HG02885 (cell line): ENCODE measurements around the gene PMEL.

Experiments
- ATAC-seq: cut with Tn5 transposase; IDR thresholded peaks from one replicate; pipeline ENCODE4 v1.9.1; 2021; ENCODE audit warnings: mild to moderate bottlenecking; ENCODE audit not compliant: unreplicated experiment, poor library complexity

The PMEL gene

DNA sequence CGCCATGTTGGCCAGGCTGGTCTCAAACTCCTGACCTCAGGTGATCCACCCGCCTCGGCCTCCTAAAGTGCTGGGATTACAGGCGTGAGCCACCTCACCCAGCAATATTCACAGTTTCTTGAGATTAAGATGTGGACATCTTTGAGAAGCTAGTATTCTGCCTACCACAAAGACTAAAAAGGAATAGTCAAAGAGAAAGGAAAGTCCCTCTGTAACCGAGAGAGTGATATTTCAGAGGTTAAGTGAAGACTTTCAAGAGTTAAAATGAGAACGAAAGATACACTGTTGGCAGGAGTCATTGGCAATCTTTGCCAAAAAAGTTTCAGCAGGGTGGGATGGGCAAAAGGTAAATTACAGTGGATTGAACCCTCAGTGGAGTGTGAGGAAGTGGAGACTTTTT lies 19.3 kb downstream of the PMEL start:
- ATAC-seq: no peak

DNA sequence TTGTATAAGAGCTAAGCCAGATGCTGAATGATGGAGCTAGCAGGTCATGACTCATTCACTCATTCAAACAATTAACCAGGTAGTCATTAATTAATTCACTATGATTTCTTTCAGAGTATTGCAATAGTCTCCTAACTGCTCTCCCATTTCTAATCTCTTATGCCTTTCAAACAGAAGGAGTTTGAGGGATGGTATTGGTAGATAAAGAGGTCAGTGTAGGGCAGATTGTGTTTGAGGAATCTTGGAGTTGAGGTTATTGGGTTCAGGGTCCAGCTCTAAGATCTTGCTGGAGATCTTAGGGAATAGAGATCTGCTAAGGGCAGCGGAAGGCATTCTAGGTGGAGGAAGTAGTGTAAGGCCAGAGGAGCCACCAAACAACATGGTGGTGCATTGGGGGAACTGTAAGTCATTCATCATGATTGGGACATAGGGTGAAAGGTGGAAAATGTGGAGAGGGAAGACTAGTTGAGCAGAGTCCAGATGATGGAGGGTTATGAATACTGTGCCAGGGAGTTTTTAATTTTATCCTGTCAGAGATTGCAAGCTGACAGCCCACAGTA lies 23.2 kb downstream of the PMEL start:
- ATAC-seq: no peak

- no peak for ATAC-seq
Measured at GRCh38 chr12:55942055-55942454, 23.8 kb downstream of the PMEL start.

DNA sequence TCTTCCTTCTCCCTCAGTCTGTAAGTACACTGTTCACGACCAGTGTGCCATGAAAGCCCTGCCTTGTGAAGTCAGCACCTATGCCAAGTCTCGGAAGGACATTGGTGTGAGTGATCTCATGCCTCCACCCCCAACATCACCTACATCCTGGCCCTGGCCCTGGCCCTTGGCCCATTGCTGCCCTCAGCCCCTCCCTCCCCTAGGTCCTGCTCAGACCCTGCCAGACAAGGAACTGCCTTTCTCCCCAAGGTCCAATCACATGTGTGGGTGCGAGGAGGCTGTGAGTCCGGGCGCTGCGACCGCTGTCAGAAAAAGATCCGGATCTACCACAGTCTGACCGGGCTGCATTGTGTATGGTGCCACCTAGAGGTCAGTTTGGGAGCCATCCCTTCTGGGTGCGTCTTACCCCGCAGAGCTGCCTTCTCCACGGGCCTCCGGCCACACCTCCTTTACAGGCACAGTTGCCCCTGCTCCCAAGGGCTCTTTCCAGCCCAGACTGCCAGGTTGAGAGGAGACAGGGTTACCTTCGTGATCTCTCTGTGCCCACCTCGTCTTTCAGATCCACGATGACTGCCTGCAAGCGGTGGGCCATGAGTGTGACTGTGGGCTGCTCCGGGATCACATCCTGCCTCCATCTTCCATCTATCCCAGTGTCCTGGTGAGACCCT lies 25.6 kb downstream of the PMEL start:
- ATAC-seq: peak; percentile 97

GRCh38 chr12:55938826-55939501 lies 26.9 kb downstream of the PMEL start:
- ATAC-seq: no peak

GRCh38 chr12:55937981-55938380 lies 27.9 kb downstream of the PMEL start:
- no peak for ATAC-seq

- no peak for ATAC-seq
Measured at GRCh38 chr12:55935738-55936151, 30.1 kb downstream of the PMEL start.

- ATAC-seq: no peak
Measured at GRCh38 chr12:55934773-55935172, 31.1 kb downstream of the PMEL start.

DNA sequence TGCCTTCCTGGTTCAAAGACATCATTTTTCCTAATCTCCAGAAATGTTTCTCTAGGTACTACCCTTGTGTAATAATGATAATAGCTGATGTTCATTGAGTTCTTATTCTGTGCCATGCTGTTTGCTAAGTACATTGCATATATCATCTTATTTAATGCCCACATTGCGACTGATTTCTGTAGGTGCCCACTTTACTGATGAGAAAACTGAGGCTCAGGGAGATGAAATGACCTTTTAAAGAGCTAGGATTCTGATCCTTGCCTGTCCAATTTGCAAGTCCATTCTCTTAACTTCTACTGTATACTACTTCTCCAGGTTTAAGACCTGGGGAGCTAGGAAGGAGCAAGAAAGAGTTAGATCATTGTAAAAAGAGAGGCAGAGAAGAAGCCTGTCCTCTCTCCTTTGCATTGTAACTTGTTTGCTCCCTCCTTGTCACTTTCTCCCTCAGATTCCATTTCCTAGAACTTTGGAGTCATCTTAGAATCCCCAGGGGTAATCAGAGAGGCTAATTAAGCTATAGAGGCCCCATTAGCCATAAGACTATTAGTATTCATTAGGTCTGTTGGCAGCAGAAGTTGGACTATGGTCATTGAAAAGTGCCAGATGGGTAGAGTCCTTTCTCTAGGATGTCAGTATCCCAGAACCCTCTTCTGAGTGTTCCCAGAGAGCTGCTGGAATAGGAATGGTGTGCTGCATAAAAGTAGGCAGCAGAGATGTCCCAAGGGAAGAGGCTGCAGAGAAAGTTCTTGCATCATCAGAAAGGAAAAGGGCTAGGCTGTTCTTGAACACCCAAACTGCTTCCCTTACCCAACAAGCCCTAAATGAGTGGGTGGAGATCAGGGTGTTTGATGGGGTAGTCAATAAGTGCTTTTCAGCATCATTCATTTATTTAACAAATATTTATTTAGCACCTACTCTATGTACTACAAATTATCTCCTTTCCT lies 31.8 kb downstream of the PMEL start:
- ATAC-seq: no peak

- ATAC-seq: no peak
Measured at GRCh38 chr12:55933169-55933798, 32.6 kb downstream of the PMEL start.

GRCh38 chr12:55932551-55932910 lies 33.3 kb downstream of the PMEL start:
- ATAC-seq: no peak

GRCh38 chr12:55931780-55932550 lies 33.9 kb downstream of the PMEL start:
- ATAC-seq: no peak

DNA sequence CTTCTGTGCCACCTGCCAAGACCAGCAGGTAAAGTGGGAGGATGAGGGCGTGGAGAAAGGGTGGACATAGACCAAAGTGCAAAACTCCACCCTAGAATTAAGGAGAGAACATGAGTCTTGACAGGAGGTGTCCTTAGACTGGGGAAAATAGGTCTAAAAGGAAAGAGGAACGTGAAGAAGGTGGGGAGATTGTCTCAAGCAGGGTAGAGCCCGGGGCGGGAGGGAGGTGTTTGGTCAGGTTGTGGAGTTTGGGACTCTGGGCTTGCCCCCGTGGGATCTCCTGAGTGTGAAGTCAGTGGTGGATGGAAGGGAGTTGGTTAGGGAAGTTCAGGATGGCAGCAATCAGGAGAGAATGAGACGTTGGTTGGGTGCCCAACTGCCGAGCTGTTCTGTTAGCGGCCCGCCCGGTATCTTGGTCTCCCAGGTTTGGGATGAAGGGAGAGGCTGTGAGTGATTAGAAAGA lies 34.5 kb downstream of the PMEL start:
- ATAC-seq: no peak

DNA sequence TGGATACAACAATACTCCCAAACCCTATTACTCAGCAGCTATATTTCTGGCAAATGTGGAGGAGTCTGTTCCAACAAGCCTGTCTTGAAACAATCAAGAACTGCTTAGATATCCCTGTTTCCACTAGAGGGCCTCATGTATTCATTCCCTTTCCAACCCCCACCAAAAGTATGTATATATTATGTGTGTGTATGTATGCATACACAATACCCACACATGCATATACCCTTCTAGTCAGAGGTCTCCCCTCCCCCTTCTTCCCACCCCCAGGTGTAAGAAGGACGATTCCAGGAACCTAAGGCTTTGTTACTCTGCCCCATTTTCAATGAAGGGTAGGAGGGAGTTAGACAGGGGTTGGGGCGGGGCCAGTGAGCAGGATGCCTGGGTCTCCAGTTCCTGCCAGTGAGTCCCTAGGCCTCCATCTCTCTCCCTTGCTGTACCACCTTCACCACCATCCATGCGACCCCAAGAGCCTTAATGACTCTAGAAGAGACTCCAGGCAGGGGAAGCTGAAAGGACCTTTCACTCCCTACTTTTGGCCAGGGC lies 35.0 kb downstream of the PMEL start, which contains the start of gene DGKA:
TSS of gene DGKA (plus strand) at position 392 of the 546 bp plus-strand sequence. CDS start 5,342 bp downstream, outside the sequence.
- peak; percentile 19 for ATAC-seq

DNA sequence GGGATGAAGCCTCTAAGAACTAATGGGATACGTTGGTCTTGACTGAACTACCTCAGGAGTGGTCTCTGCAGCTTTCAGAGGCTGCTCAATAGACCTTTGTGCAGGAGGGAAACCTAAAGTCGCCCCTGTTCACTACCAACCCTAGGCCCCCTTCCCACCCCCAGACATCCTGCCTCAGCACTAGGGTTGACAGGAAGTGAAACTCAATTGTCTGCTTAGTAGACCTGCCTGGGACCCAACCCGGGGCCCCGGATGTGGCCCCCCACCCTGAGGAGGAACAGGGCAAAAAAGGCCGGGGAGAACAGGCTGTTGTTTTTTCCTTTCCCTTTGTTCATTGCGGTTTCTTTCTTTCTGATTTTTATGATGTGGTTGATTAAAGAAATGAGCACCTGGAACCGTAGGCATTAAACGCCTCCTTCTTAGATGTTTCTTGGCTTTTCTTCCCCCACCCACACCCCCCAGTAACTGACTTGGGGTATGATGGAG lies 36.5 kb downstream of the PMEL start:
- peak; percentile 45 for ATAC-seq

- ATAC-seq: peak; percentile 48
Measured at GRCh38 chr12:55927588-55928502, 38.0 kb downstream of the PMEL start, which contains the start of gene PYM1. Gene PYM1 (minus strand): TSS chr12:55927894. CDS start chr12:55927761, 133 bp downstream.

DNA sequence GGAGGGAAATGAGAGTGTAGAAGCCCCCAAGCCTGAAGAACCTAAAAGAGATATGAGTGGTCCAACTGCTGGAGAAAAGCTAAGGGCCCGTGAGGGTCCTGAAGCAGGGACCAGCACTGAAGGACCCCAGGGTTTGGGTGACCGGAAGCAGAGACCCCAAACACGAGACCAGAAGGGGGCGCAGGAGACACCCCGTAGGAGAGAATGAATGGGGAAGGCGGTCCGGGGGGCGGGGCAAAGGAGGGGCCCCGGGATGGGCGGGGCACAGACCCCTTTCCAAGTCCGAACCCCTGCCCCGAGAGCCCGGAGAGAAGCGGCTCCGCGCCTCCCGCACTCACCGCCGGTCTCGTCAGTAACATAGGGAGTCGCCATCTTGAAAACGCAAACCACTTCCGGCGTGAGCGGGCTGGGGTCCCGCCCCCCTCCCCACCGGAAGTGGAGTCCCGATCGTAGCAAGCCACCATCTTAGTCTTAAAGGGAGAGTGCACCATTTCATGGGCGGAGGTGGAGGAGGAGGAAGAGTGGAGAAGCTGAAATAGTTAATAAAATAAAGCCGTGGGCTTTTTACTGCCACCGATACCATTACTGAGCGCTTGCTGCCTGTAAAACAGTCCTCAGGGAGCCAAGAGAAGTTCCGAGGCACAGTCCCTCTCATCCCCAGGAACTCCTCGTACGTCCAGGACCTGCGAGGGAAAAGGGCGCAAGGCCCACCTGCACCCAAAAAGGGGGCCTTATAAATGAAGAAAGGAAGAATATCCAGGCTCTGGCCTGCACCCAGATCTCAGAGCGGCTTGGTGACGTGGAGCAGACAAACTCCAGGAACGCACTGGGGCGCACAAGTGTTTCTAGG lies 38.9 kb downstream of the PMEL start:
- peak; percentile 46 for ATAC-seq
